ENCODE measurements around the gene SLC22A4.
A peak's percentile ranks its signal among the peaks of the same experiment; 100 is the strongest.

The SLC22A4 gene

DNA sequence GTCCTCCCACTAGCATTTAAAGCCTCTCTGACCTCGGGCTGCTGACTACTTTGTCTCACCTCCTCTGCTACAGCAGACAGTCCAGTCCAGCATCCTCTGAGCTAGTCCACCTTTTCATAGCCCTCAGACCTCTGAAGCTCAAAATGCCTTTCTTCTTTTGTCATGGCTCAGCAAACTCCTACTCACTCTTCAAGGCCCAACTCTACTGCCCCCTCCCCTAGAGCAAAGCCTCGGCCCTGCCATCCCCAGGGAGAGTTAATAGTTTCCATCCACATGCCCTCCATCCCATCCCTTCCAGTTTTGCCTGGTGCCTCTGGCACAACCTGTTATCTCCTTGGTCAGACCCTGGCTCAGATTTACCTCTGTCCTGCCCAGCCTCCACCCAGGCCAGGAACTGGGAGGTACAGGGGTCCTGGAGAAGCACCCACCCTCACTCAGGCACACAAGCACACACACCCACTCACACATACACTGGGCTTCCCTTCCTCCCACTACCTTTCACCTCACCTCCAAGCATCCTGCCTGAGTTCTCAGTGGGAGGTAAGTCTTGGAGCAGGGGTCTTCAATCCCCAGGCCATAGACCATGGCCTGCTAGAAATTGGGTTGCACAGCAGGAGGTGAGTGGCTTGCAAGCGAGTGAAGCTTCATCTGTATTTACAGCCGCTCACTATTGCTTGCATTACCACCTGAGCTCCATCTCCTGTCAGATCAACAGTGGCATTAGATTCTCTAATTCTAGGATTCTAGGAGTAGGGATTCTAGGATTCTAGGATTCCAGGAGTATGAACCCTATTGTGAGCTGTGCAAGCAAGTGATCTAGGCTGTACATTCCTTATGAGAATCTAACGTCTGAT, 18.6 kb upstream of the SLC22A4 start:
- DNase-seq = no peak

GRCh38 chr5:132277256-132277655, 16.9 kb upstream of the SLC22A4 start:
- no peak for DNase-seq

GRCh38 chr5:132277971-132278853, 16.0 kb upstream of the SLC22A4 start:
- DNase-seq = no peak

DNA sequence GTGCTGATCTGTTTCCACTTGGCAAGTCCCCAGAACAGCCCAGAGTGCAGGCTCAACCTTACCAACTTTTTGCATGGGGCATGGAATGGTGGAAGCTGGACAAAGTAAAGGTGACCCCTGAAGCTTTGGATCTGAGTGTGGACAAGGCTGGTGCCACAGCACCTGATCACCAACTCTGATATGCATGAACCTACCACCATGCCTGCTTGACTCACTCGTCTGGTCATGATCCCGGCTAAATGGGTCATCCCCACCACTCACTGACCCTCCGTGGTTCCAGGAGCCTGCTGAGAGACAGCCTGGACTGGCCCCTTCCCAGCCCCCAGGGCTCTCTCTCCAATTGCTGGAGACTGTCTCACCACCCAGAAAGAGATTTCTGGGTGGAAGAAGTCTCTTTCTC, 14.4 kb upstream of the SLC22A4 start:
- no peak for DNase-seq

DNA sequence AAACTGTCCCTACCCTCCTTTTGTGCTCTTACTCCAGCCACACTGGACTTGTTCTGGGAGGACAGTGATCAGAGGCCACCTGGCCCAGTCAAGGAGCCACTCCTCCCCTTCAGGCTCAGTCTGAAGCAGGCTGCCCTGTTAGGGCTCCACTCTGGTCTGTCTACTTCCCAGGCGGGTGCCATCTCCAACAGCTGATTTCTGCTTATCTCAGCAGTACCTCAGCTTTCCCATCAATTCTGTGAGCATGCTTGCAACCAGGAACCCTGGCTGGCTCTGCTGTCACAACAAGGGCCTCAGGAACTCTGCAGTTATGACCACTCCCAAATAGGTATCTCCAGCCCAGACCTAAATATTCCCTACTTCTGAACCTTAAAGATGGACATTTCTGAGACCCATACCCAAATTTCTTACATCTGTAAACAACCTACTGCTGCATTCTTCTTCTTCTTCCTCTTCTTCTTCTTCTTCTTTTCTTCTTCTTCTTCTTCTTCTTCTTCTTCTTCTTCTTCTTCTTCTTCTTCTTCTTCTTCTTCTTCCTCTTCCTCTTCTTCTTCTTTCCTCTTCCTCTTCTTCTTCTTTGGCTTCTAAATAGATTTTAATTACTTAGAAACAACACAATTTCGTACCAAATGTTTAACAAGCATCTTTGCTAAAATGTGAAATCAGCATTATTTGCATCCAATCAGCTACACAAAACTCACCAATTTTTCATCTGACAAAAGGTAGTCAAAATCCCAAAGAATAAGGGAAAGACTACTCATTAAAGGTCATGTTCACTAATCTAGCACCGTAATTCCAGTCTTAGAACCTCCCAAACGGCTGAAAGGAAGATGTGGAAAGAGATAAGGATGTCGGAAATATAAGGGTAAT, 13.6 kb upstream of the SLC22A4 start:
- DNase-seq = no peak

- no peak for DNase-seq
Measured at GRCh38 chr5:132281856-132282614, 12.2 kb upstream of the SLC22A4 start.

DNA sequence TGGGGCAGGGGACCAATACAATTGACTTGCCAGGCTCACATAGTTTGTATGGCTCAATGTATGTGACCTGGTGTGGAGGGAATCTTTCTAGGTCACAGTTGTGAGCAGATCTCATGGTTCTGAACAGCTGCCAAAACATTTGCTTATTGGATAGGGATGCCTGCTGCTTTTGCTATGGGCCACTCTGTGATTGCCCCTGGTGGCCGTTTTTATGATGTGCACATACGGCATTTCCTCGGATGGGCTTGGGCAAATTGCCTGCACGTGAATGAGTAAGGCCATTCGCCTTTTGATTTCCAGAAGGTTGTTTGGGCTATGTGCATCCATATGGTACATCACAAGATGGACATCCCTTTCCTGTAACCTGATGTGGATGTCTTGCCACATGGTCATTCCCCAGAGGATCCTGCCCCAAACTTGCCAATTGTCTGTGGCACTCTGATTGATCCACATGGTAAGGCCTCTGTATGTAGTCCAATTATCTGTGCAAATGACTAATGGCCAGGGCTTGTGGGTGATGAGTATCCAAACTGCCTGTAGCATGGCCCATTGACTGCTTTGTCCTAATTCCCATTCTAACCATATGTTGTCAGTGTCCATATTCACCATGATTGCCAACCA, 10.7 kb upstream of the SLC22A4 start:
- peak; percentile 13 to 16 for DNase-seq

DNA sequence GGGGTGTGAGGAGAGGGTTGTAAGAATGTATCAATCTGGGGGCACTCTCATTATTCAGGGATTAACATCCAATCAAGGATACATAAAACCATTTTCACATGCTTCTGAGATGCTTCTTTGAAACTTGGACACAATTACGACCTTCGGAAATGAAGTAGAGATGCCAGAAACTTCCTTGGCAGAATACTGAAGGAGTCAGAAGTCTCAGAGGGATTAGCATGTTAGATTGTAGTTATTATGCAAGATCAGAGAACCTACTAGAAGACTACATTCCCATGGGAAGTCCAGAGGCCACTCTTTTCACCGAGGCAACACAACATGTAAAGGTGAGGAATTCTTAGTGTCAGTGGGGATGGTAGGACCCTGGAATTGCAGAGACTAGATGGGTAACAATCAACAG, 5.1 kb upstream of the SLC22A4 start:
- DNase-seq = no peak

DNA sequence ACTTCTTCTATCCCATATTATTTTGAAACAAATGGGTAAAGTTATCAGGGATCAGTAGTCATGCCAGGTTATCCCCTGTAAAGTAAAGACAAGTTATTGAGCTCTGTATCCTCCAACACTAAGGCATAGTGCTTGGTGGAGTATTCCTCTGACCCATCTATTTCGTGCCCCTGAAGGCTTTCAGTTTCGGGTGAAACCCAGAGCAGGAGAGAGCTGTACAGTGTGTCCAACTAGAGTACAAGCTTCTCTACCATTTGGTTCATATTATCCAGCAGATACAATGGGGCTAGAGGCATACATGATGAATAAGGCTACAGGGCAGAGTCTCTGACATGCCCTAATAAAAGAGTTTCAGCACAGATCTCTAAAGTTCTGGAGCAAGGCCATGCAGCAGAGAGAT, 3.2 kb upstream of the SLC22A4 start:
- DNase-seq = no peak

DNA sequence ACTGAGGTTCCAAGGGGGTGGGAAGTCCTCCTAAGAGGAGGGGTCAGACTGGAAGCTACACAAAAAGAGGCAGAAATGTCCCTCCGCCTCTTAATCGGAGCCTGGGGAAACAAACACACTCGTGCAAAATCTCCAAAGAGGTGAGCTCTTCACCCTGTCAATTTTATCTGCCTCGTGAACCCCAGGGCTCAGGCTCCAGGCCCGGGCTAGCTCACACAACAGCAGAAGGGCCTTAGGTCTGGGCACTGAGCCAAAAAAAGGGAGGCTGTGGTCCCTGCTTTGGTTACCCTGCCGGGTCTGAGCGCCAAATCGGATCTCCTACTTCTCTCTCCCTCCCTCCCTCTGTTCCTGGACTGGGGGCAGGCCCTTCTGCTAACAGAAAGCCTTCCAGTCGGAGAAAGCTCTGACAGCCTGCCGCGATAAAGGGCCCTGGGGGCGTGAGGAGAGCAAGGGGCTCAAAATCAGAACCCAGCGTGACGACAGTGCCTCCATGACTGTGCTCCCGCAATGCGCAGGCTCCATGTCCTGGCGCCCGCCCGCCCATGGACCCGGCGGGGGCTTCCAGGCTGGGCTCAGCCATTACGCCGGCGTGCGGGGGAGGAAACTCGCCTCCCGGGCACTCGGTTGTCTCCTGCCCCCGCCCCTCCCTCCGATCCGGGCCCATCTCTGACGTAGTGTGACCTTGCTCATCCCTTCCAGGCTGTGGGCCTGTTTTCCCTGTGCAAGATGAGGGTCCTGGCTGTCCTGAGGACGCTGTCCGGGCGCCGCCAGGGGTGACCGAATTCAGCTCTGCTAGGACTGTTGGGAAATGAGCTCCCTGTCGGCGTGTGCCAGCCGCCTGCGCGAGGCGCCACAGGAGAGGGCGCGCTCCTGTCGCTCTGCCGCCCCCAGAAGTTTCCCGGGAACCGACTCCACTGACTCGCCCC, 865 bp upstream of the SLC22A4 start:
- peak; percentile 79 to 81 for DNase-seq

DNA sequence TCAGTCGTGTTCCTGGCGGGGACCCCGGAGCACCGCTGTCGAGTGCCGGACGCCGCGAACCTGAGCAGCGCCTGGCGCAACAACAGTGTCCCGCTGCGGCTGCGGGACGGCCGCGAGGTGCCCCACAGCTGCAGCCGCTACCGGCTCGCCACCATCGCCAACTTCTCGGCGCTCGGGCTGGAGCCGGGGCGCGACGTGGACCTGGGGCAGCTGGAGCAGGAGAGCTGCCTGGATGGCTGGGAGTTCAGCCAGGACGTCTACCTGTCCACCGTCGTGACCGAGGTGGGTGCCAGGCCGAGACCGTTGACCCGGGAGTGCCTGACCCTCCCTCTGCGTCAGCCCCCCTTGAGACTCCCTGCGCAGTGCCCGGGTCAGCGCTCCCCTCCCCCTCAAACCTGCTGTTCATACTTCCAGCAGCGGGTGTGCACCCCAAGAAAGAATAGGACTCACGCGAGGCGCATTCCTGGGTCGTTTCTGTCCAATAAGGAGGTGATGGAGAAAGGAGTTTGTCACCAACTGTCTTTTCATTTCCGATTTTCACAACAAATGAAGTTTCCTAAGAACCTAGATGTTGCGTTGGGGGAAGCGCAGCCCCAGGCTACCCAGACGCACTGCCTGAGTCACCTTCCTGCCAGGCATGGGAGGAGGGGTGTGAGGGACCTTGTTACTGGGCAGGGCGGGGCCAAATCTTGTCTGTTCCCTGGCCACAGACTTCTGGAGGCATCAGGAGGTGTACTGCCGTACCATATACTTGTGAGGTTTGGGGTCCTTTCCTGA, 722 bp downstream of the SLC22A4 start:
- DNase-seq = peak; percentile 98

DNA sequence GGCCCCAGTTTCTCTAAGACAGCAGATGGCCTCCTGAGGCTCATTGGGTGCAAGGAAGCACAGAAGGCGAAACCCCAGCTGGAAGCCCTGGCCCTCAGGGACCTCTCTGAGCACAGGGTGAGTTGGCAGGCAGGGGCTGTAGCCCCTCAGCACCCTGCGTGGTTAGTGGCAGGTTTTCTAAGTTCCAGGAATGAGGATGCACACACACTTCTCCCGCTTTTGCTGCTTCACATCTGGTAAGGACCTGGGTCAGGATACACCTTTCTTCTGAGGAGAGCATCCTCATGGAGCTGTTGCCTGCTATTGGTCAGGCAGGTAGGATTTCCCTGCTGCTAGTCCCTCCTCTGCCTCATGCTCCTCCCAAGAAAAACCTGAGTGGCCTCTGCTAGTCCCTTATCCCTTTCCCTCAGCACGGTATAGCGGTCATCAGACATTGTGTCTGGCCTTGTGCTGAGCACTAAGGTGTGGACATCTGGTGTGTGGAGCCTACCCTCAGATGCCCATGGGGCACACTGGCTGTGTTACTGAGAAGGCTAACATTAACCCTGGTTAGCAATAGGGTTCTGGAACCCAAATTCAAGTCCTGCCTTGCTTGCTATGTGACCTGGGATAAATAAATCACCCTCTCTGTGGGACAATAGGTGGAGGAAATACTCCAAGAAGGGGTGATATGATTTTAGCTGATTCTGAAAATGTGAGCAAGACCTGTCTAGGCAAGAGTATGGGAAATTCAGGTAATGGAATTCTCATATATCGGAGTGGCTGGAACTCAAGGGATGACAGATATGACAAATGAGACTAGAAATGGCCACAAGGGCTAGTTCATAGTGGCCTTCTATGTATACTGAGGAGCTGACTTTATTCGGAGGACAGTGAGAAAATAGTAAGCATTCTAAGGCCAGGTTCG, 1.6 kb downstream of the SLC22A4 start:
- no peak for DNase-seq

DNA sequence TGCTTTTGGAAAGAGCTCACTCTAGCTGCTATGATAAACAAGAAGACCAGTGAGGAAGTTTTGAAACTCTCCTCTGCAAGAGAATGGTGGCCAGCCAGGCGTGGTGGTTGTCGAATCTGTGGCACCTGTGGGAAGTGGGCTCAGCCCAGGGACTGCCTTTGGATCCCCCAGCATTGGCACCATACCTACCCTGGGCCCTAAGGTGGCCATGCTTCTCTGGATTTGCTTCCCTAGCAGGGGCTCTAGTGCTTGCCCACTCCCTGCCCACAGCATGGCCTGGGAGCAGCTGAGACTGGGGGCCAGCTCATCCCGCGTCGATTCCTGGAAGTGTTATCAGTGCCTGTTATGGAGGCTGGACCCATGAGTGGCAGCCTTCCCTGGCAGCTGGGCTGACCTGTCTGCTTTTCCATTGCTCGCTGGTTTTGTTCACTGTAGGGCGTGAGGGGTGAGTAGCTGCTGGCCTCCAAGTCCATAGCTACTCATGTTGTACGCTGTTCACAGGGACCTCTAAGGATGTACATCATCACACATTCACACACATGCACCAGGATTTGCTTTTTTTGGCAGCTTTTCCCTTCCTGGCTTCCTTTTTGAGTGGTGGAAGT, 2.3 kb downstream of the SLC22A4 start:
- DNase-seq = no peak

GRCh38 chr5:132297211-132297940, 3.2 kb downstream of the SLC22A4 start:
- no peak for DNase-seq

DNA sequence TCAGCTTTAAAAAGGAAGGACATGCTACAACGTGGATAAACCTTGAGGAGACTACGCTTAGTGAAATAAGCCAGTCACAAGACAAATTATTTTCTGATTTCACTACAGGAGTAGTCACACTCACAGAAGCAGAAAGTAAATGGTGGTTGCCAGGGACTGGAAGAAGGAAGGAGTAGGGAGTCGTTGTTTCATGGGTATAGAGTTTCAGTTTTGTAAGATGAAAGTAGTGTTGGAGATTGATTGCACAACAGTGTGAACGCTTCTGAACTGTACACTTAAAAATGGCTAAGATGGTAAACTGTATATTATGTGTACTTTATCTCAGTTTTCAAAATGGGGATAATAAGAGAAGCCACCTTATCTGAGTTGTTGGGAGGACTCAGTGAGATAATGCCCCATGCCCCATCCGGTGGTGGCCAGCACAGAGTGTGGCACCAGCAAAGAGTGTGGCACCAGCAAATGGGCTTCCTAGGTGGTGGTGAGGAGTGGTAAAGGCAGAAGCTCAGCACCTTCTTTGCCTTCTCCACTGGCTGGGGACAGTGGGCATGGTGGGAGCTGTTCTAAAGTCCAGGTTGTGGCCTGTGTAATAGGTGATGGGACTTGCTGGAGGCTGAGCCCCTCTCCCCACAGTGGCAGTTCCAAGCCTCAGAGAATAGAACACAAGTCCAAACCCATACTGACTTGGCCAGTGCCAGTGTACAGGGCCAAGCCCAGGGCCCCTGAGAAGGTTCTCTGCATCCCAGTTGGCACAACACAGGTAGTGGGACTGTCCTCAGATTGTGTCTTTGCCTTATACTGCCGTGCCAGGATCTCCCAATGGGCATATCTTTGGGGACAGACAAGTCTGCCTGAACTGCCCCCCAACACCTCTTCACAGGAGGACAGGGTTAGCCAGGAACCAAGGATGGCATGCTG, 4.4 kb downstream of the SLC22A4 start:
- DNase-seq = peak; percentile 50 to 61

GRCh38 chr5:132299917-132300316, 5.7 kb downstream of the SLC22A4 start:
- DNase-seq = no peak

Measured in AML-193 (cell line).